HT1080 (cell line): ENCODE results near the gene TMEM52B. TPM values are rescaled to one million over a fixed set of nuclear protein-coding genes. Genes with fewer than 3 reads are reported as not detected.
A peak's percentile ranks its signal among the peaks of the same experiment; 100 is the strongest.

Source experiments
- DNase-seq: peaks from one replicate; pipeline ENCODE4 v3.0.0-alpha.2; 2015; ENCODE audit warnings: low read depth
- polyA plus RNA-seq, 2 experiments: library from polyadenylated mRNA; depleted of rRNA; stranded (reverse); fragments of >200 nt; gene quantifications; 2 replicates each; pipeline ENCODE4 v1.2.3, GENCODE V29; 2015
- total RNA-seq: library from RNA; depleted of rRNA; stranded (reverse); fragments of >200 nt; shearing (Covaris generic); gene quantifications from 2 replicates; pipeline ENCODE4 v1.2.3, GENCODE V29; 2014; rRNA removed

Gene TMEM52B
- 0.07 TPM in 1 of 2 replicates, not detected in the other for total RNA-seq
- polyA plus RNA-seq (2015; cell fraction: cytosol; rRNA removed) = 0.02 TPM in 1 of 2 replicates, not detected in the other
- polyA plus RNA-seq (2015; cell fraction: nucleus; rRNA removed) = not detected in 2 replicates

DNA sequence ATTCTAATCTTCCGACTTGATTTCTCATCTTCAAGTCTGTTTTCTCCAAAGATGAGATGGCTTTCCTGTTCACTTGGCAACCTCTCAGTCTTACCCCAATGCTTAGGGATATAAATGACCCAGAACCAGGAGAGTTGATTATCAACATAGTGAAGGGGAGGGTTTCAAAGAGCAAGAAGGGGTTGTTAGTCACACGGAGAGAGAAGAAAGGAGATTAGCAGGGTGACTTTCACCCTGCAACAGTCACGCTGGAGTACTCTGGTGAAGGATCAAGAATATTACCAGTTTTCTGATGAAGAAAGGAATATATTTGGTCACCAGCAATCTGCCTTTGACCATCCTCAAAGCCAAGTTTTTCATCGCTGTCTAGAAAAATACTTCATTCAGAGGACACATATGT is at the start of gene TMEM52B:
TMEM52B (plus strand) TSS at position 212 of the 400 bp plus-strand sequence. CDS start 543 bp downstream, outside the sequence.
- DNase-seq = no peak

DNA sequence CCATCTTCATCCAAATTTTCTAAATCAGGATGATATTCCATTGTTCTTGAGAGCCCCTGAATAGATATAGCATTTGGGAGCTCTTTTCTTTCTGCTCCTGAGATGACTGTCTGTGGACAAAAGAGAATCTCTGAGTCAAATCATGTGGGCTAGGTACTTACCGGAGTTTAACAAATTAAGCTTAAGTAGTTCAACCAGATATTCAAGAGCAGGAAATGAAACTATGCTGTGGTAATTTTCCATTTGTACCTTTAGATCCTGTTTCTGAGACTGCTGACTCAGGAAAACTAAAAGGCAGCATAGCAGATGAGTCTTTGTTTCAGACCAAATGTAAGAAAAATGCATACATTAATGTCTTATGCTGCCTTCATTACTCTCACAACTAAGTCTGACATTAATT is 48.8 kb upstream of the TMEM52B start, which contains the start of gene CLEC7A:
CLEC7A (minus strand) TSS at position 158 of the 400 bp plus-strand sequence; CDS start at position 41, 117 bp downstream.
- peak; percentile 8 for DNase-seq

DNA sequence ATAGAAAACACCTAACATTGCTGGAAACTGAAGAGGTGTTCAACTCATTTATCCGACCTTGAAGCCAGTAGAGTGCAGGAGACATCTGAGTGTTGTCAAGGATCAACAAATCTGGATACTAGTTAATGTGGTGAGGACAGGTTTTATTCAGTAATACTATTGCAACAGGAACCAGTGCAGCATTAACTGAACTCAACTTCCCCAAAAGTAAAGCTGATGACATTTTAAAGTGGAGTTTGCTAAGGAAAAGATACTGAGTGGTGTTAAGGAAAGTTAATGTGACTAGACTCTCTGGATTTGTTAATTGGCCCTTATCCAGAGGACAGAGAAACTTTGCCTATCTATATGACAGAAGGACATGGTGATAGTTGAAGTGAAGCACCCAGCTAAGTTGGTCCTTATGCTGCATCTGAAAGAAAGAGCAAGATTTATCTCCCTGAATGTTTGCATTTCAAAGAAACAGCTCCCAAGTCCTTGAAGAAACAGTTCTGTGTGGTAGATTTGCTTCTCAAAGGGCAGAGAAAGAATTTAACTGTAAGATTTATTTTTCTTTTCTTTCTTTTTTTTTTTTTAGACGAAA is 47.6 kb upstream of the TMEM52B start:
- DNase-seq = no peak

DNA sequence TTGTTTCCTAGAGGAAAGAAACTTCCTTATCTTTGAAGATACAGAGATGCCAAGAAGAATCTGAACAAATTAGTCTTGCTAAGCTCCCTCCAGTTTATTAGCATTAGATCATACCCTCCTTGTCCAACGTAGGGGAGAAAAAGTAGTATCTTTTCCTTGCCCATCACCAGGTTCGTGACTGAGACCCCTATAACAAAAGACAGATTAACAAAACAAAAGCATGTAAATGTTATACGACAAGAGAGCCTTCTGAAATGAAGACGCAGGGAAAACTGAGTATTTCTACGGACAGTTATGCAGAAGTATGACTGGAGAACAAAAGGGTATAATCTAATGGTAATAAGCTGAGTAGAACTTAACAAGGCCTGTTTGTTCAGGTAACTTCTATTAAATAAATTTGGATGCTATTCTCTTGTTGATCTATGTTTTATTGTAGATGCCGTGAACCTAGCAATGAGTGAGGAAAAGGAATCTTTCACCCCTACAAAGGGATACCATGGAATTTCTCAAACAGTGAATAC is 45.9 kb upstream of the TMEM52B start:
- DNase-seq = no peak

DNA sequence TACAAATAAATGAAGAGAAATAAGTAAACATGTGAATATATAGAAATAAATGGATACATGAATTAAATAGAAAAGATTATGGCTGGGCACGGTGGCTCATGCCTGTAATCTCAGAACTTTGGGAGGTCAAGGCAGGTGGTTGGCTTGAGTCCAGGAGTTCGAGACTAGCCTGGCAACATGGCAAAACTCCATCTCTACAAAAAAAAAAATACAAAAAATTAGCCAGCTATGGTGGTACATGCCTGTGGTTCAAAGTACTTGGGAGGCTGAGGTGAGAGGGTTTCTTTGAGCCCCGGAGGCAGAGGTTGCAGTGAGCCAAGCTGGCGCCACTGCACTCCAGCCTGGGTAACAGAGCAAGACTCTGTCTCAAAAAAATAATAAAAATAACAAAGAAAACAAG is 43.7 kb upstream of the TMEM52B start:
- no peak for DNase-seq

DNA sequence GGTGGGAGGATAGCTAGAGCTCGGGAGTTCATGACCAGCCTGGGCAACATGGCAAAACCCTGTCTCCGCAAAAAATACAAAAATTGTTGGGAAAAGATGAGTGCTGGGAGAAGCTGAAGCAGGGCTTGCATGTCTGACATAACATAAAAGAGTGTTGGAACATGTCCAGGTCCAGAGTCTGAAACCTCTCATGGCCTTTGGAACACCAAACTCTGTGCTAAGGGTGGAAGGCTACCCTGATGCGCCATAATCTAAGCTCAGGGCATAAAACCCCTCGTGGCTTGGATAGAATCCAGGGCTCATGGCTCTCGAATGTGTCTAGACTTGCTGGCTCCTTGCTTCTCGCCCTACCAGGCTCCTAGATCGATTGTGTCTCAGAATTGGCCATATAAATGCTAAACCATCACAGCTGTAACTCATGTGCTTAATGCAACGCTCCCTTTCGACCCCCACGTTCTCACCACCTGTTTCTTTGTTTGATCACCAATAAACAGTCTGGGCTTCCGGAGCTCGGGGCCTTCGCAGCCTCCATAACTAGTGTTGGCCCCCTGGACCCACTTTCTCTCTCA is 42.1 kb upstream of the TMEM52B start:
- DNase-seq = no peak

DNA sequence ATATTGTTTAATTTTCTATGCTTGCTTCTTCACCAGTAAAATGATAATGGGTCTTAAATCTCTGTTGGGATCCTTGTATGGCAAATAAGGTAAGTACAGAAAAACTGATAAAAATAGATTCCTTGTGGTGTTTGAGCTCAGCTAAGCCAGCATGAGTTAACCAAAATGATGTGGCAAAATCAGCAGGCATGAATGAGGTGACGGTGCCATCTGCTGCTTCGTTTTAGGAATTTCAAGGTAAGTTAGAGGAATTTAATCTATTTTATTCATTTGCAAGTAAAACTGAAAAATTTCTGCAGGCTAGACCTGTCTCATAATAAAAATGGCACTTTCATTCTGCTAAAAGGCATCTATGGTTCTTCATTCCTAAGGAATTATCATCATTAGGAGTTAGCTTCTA is 38.8 kb upstream of the TMEM52B start:
- peak; percentile 48 for DNase-seq

DNA sequence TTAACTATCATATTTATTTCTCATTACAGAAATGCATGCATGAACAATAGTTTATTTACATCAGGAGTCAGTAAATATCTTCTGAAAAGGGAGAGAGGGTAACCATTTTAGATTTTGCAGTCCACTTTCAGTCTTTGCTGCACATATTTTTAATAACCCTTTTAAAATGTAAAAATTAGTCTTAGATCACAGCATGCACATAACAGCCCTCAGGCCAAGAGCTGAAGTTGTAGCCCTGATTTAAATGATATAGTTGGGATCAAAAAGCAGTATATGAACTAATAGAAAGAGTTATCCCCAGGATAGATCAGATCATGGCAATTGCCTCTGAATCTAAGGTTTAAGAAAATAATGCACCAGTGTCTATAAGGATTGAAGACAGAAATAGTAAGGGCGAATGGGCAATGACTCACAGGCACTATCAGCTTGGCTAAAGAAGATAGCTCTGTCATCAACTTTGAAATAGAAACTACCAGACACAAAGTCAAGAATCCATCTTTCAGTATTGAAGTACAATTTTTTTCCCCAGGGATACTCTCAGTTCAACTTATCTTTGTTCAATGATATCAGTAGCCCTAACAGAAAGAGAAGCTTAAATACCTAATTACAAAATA is 35.7 kb upstream of the TMEM52B start:
- DNase-seq = no peak

DNA sequence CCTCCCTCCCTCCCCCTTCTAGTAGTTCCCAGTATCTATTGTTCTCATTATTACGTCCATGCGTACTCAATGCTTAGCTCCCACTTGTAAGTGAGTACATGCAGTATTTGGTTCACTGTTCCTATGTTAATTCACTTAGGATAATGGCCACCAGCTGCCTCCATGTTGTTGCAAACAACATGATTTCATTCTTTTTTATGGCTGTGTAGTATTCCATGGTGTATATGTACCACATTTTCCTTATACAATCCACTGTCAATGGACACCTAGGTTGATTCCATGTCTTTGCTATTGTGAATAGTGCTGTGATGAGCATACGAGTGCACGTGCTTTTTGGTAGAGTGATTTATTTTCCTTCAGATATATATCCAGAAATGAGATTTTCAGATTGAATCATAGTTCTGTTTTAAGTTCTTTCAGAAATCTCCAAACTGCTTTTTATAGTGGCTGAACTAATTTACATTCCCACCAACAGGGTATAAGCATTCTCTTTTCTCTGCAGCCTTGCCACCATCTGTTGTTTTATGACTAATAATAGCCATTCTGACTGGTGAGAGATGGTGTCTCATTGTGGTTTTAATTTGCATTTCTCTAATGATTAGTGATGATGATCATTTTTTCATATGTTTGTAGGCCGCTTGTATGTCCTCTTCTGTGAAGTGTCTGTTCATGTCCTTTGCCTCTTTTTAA is 31.0 kb upstream of the TMEM52B start:
- no peak for DNase-seq

DNA sequence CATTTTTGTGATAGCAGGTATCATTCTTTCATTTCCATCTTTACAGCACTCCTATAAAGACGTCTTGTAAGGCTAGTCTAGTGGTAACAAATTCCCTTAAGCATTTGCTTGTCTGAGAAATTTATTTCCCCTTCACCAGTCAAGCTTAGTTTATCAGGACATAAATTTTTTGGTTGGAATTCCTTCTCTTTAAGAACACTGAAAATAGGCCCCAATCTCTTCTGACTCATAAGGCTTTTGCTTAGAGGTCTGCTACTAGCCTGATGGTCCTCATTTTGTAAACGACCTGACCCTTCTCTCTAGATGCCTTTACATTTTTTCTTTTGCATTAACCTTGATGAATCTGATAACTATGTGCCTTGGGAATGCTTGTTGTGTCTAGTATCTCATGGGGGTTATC is 27.2 kb upstream of the TMEM52B start:
- DNase-seq = no peak

DNA sequence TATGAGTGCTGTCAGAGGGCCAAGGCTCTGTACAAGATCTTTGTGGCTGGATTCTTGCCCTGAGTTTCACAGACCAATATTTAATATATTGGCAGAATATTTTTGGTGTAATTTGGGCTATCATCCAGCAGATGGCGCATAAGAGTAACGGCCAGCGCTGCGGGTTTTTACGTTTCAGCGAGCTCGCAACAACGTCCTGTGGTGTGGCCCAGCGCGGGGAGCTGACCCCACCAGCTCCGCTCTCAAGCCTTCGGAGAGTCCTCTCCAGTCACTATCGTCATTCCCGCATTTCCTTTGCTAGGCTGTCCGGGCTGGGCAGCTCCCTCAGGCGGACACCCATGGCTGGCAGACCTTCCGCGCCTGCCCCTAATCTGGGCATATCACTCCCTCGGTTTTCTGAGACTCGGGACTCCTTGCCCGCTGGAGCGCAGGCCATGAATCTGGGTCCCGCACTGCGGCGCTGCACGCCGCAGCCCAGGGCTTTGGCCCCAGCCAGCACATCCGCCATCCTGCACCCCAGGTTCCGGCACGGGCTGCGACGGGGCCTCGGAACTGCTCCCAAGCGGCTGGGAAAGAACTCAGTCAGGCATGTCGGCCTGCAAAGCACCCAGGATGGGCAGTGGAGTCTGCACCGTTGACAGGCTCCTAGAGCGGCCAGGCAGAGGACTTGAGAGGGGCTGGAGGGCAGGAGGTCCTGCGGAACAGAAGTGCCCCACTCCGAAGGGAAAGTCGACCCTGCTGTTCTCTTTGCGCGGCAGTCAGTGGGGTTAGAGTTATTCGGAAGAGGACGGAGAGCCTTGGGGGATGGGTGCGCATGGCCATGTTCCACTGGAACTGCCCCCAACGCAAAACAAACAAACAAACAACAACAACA is 25.3 kb upstream of the TMEM52B start:
- peak; percentile 20 for DNase-seq

DNA sequence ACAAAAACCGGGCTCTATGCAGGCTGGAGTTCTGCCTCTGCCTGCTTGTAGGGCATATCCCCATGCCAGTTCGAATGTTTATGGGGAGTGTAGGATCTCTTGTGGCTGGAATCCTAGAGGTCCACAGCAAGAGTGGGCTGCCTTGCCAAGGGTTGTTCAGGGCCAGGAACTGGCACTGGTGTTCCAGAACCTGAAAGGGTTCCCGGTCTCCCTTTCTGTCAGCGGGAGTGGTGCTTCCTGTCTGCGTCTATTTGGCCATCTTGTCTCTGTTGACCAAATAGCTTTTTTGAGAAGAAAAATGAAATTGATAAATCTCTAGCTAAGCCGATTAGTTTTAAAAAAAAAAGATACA is 24.7 kb upstream of the TMEM52B start:
- no peak for DNase-seq

DNA sequence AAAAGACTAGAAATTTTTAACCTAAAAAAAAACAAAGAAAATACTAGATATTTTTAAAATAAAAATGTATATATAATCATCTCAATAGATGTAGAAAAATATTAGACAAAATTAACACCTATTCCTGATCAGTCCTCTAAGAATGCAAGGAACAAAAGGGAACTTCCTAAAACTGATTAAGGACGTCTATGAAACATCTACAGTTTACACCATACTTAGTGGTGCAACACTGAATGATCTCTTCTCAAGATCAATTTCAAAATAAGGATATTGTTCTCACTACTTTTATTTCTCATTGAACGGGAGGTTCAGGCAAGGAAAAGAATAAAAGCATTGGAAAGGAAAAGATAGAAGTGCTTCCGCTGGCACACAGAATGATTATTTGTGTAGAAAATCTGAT is 22.9 kb upstream of the TMEM52B start:
- no peak for DNase-seq

DNA sequence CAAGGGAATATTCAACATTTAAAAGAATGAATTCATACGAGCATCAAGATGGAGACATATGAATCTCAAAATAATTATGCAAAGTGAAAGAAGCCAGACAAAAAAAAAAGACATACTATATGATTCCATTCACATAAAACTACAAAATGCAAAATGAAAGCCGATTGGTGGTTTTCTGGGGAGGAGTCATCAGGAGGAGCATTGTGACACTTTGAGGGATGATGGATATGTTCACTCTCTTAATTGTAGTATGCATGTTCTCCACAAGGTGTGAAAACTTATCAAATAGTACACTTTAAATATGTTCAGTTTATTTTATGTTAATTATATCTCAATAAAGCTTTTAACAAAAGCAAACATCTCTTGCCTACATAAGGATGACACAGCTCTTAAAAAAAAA is 20.4 kb upstream of the TMEM52B start:
- DNase-seq = no peak

DNA sequence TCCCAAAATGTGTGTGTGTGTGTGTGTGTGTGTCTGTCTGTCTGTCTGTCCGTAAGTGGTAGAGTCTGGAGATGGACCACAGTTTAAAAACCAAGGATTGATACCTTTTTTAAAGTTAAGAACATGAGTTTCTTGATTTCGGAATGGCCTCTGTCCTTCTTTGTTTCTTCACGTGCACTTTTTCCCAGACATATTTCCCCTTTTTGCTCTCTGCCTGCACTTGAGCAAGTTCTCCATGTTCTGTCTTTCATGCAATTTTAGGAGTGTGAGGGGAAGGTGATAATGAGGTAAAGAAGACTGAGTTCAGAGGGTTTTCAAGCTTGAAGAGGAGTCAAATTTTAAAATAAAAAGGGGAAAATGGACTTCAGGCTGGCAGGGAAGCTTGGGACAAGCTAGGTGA is 19.6 kb upstream of the TMEM52B start:
- DNase-seq = no peak

DNA sequence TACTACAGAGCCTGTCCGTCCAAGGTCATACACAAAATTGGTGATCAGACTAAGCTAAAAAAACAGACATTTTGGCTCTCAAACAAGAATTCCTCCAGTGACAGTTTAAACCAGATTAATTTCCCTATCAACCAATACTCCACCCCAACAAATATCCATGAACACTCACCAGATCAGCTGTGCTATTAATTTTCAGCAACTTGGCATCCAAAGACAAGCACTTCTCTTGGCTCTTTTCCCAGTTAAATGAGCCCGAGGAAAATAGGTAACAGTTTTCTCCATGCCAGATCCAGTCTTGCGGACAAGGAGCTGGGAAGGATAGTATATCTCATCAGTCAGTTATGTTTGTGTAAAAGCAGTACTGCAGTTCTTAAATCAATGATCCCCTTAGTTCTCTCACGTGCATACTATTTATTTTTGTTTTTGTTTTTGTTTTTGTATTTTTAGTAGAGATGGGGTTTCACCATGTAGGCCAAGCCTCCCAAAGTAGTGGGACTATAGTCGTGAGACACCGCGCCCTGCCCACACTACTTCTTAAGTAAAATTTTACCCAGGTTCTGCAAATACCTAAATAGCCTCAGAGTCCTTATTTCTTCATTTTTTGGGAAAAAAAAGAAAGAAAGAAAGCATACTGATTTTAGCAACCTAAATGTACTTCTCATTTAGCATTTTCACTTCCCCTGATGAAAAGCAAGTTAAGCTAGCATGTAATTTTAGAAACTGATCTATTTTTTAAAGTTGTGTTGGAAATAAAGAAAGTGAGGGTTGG is 18.0 kb upstream of the TMEM52B start:
- no peak for DNase-seq

DNA sequence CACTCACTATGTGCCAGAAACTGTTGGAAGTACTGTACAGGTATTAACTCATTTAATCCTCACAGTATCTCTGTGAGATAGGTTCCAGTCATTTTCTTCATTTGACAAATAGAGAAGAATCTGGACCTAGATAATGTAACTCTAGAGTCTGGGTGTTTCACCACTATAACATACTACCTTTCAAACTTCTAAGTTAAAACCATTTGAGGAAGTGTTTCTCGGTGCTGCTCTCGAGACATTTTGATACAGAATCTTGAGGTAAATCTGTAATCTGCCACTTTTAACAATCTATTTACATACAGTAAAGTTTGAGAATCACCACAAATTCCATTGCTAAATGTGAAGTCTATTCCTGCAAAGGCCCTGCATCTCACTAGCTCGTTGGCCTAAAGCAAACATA is 15.7 kb upstream of the TMEM52B start:
- DNase-seq = no peak

DNA sequence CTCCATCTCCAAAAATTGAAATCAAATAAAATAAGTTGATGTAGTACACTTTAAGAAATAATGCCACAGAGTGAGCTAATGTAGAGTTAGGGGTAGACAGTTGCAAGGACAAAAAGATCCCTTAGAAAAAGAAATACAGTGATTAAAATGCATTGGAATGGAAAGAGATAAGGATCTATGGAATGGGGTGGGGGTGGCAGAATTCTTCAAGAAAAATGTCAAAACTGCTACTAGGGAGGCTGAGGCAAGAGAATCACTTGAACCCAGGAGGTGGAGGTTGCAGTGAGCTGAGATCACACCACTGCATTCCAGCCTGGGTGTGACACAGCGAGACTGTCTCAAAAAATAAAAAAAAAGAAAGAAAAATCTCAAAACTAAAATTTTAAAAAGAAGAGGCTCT is 13.4 kb upstream of the TMEM52B start:
- no peak for DNase-seq

DNA sequence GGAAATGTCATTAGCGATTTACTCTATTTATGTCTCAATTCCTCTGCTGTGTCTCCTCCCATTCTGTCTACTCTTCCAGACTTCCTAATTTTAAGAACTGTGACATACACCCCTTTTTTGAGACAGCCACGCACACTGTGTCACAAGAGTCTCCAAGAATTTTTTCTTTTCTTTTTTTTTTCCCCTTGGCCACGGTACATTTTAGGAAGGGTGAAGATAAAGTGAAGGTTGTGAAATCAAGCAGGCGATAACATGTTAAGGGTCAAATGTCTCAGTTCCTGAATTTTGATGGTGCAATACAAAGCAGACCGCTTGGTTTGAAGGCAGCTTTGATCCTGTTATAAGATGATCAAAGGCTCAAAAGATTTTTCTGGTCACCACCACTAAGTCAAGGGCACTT is 11.2 kb upstream of the TMEM52B start:
- no peak for DNase-seq

DNA sequence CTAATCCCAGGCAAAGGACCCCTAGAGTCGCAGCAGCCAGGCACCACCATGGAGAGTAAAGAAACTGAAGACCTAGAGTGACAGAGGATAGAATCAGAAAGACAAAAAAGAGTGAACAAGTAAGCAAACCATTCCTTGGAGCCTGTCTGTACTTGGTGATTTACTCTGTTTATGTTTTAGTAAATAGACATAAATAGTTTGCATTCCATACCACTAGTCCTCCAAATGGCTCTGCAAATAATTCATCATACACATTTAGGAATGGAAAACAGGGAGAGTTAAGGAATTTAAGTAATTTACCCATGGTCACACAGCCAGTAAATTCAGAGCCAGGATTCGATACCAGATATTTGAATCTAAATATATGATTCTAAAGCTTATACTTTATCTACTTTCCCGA is 9.7 kb upstream of the TMEM52B start:
- no peak for DNase-seq
